Transverse colon (tissue), 4 donors: ENCODE measurements around the gene GHRHR. TPM values are rescaled to one million over a fixed set of nuclear protein-coding genes. Genes with fewer than 3 reads are reported as not detected.

Experiments
- DNase-seq: peaks from one replicate; pipeline ENCODE4 v3.0.0-alpha.2; 2019
- H3K27ac ChIP-seq, 4 donors: fragments of 200-600 bp; sonication (generic); 2 replicates each; pipeline ENCODE4 v1.5.1; 2016 to 2018; ENCODE audit warnings: inconsistent platforms in 4 of 4
- H3K27me3 ChIP-seq: fragments of 200-600 bp; sonication (generic); 2 replicates; pipeline ENCODE4 v1.5.1; 2017; ENCODE audit warnings: inconsistent platforms
- H3K36me3 ChIP-seq, 4 donors: fragments of 200-600 bp; sonication (generic); 2 replicates each; pipeline ENCODE4 v1.5.1; 2017 to 2019; ENCODE audit warnings: inconsistent platforms in 4 of 4
- H3K4me1 ChIP-seq, 4 donors: fragments of 200-600 bp; sonication (generic); 2 replicates each; pipeline ENCODE4 v1.5.1; 2017 to 2020; ENCODE audit warnings: inconsistent platforms in 4 of 4
- H3K4me3 ChIP-seq, 4 donors: fragments of 200-600 bp; sonication (generic); 1 replicate in 1 of 4; 2 replicates in 3 of 4; pipeline versions ENCODE4 v1.5.1 to v1.6.1; 2017 to 2019; ENCODE audit warnings: inconsistent platforms in 4 of 4
- H3K9me3 ChIP-seq, 2 donors: fragments of 200-600 bp; sonication (generic); 2 replicates each; pipeline ENCODE4 v1.5.1; 2017 to 2019; ENCODE audit warnings: inconsistent platforms in 2 of 2
- EP300 ChIP-seq: sonication (generic); formaldehyde crosslinking; IDR thresholded peaks from one replicate; pipeline ENCODE4 v1.6.1; 2017; ENCODE audit warnings: antibody characterized with exemption, low read depth
- POLR2A ChIP-seq: fragments of 450-650 bp; IDR thresholded peaks from one replicate; pipeline ENCODE4 v1.6.1; 2016; ENCODE audit warnings: antibody characterized with exemption, mild to moderate bottlenecking, moderate library complexity
- POLR2AphosphoS5 ChIP-seq, 3 donors: sonication (generic); formaldehyde crosslinking; IDR thresholded peaks; one replicate each; pipeline ENCODE4 v1.6.1; 2016; ENCODE audit warnings: antibody characterized with exemption in 3 of 3
- WGBS, 2 donors: methylation state at CpG; one replicate each; pipeline ENCODE4 v1.1.5; 2018; ENCODE audit warnings: low coverage in 1 of 2; 5-methylcytosine and 5-hydroxymethylcytosine counted together
- in situ Hi-C, 4 donors: fragments of 200-750 bp; cut with MboI; loops; one replicate each; pipeline versions ENCODE4 v1.15.0 to v1.15.1; 2017; ENCODE audit warnings: low sequenced_read_pairs in 3 of 4, low pct_ligation_motif_present in 1 of 4, low pct_unique_long_range_greater_than_20kb in 1 of 4
- intact Hi-C: fragments of 100-400 bp; cut with DNase I; formaldehyde crosslinking; loops from one replicate; pipeline ENCODE4 v1.15.1; 2023; ENCODE audit warnings: low total_unique reads
- total RNA-seq, 4 donors: library from RNA; depleted of rRNA; stranded (reverse); fragments of >200 nt; gene quantifications; one replicate each; pipeline ENCODE4 v1.1.0, GENCODE V29; 2016
- TF ChIP-seq, protein P1 (sequence below), 5 experiments: fragments of 200-600 bp in 3 of 5; fragments of 450-650 bp in 2 of 5; sonication (generic) in 3 of 5; IDR thresholded peaks; 1 replicate in 2 of 5; 2 replicates in 3 of 5; pipeline ENCODE4 v1.5.1; 2016 to 2017; ENCODE audit warnings: antibody characterized with exemption in 5 of 5, inconsistent platforms in 3 of 5, mild to moderate bottlenecking in 2 of 5, moderate library complexity in 1 of 5

The GHRHR gene
- total RNA-seq, 4 donors from 2014 or later: not detected

DNA sequence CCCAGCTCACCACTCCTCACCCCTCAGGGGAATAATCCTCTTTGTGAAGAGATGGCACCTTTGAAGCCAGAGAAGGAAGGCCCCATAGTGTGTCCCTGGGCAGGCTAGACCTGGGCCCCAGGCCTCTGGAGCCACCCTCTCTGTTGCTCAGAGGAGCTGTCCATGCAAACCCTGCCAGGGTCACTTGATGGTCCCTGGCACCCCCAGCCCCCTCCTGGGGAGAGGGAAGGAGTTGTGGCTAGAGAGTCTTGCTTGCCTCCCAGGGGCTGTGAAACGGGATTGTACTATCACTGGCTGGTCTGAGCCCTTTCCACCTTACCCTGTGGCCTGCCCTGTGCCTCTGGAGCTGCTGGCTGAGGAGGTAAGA is 5.8 kb downstream of the GHRHR start:
- Histone ChIP-seq H3K4me3 (no peak overlapping the region), H3K27ac (no peak overlapping the region), H3K27me3 (no peaks in the 10 kb centered on the region), H3K36me3 (no peaks in the 10 kb centered on the region), H3K4me1 (peaks cover 0 to 2% (median under 1%) of the 10 kb centered on the region in 4 donors), H3K9me3 (no peaks in the 10 kb centered on the region)
- no peak for TF ChIP-seq POLR2AphosphoS5 (IDR thresholded peaks at IDR 0.05)
- TF ChIP-seq, protein P1, sequence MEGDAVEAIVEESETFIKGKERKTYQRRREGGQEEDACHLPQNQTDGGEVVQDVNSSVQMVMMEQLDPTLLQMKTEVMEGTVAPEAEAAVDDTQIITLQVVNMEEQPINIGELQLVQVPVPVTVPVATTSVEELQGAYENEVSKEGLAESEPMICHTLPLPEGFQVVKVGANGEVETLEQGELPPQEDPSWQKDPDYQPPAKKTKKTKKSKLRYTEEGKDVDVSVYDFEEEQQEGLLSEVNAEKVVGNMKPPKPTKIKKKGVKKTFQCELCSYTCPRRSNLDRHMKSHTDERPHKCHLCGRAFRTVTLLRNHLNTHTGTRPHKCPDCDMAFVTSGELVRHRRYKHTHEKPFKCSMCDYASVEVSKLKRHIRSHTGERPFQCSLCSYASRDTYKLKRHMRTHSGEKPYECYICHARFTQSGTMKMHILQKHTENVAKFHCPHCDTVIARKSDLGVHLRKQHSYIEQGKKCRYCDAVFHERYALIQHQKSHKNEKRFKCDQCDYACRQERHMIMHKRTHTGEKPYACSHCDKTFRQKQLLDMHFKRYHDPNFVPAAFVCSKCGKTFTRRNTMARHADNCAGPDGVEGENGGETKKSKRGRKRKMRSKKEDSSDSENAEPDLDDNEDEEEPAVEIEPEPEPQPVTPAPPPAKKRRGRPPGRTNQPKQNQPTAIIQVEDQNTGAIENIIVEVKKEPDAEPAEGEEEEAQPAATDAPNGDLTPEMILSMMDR (IDR thresholded peaks at IDR 0.05): no peak
- TF ChIP-seq EP300: no peak
- no peak for TF ChIP-seq POLR2A
- 75% methylated on average over 1 of the region's 1 CpG; no CpG with 5 or more reads in 1 of the 2 donors for WGBS, 2 donors
- DNase-seq: no peak
- intact Hi-C loops (no loop called here), in situ Hi-C loops (no loop called here)

DNA sequence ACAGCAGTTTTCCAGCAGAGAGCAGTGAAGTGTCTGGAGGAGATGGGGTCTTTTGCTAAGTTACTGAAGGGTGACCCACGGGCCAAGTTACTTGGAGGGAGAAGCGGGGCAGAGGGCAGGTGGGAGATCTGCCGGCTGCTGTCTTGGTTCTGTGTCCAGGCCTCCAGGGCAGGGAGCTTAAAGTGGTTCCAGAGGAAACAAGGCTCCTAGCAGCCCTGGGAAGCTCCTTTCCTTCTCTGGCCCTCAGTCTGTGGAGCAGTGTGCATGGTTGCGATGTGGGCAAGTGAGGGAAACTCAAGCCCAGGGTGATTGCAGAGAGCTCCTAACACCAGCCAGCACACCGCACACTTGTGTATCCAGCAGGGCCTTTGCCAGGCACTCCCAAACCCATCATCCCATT is 6.3 kb downstream of the GHRHR start:
- intact Hi-C loops: no loop called here
- Histone ChIP-seq H3K27me3 (no peaks in the 10 kb centered on the region), H3K4me1 (peaks cover 0 to 7% (median 3%) of the 10 kb centered on the region in 4 donors), H3K9me3 (no peaks in the 10 kb centered on the region), H3K36me3 (no peaks in the 10 kb centered on the region), H3K27ac (no peak overlapping the region), H3K4me3 (no peak overlapping the region)
- 93% methylated on average over 5 of the region's 5 CpGs; no CpG with 5 or more reads in 1 of the 2 donors for WGBS, 2 donors
- TF ChIP-seq POLR2AphosphoS5 (IDR thresholded peaks at IDR 0.05) (no peak), POLR2A (no peak), EP300 (no peak)
- no peak for DNase-seq
- in situ Hi-C loops: loop anchor here in 1 of 4 donors (10.0 kb wide), 1 partner anchor 165 kb away; no protein-coding TSS in a partner anchor

DNA sequence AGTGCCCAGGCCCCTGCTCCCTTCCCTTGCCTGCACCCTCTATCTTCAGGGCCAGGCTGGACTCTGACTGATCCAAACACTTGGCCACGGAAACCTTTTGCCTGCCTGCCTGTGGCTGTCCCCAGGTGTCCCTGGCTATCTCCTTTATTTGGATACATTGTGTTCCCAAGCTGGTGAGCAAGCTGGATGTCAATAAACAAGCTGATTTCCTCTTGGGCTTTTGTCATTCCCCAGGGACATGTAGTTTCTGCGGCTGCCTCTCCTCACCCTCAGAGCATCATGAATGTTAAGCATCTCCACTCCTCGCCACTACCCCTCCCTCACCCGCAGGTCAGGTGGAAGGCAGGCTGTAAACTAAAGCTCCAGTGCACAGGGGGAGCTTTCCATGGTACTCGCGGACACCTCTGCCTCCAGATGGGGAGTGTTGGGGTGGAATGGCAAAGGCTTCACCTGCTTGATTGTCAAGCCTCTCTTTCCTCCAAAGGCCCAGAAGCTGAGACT is 6.9 kb downstream of the GHRHR start:
- intact Hi-C loops: no loop called here
- WGBS, 2 donors: 41 to 47% methylated on average over 2 to 6 of the region's 6 CpGs
- peaks cover 0 to 8% (median 4%) of the 10 kb centered on the region in 4 donors for H3K4me1 ChIP-seq
- no peak overlapping the region for H3K27ac ChIP-seq
- in situ Hi-C loops: loop anchor here in 1 of 4 donors (10.0 kb wide), 1 partner anchor 166 kb away; no protein-coding TSS in a partner anchor
- no peaks in the 10 kb centered on the region for H3K9me3 ChIP-seq
- H3K36me3 ChIP-seq: no peaks in the 10 kb centered on the region
- no peak overlapping the region for H3K4me3 ChIP-seq
- H3K27me3 ChIP-seq: no peaks in the 10 kb centered on the region
- no peak for DNase-seq
- TF ChIP-seq EP300: no peak
- TF ChIP-seq, protein P1 (IDR thresholded peaks at IDR 0.05): no peak
- TF ChIP-seq POLR2AphosphoS5 (IDR thresholded peaks at IDR 0.05): no peak

DNA sequence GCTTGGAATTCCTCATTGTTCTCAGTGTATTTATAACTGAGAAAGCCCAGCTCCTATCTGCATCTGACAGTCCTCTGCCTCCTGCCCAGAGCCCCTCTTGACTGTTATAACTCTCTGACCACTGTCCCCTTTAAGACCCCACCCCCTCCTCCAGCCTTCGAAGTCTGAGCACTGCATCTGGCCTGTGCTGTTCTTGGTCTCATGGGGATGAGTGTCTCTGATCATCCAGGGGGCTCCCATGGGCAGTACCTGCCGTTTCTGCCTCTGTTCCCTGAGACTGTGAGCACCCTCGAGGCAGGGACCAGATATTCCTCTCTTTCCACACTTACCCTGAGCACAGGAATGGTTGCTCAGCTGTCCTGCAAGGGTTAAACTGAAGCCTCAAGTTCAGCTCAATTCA is 7.7 kb downstream of the GHRHR start:
- Histone ChIP-seq H3K4me3 (no peak overlapping the region), H3K9me3 (no peaks in the 10 kb centered on the region), H3K27ac (no peak overlapping the region), H3K36me3 (no peaks in the 10 kb centered on the region), H3K4me1 (peaks cover 0 to 8% (median 4%) of the 10 kb centered on the region in 4 donors), H3K27me3 (no peaks in the 10 kb centered on the region)
- intact Hi-C loops: no loop called here
- in situ Hi-C loops: loop anchor here in 1 of 4 donors (10.0 kb wide), 1 partner anchor 167 kb away; no protein-coding TSS in a partner anchor
- no peak for DNase-seq
- 20 to 61% methylated on average over 1 to 3 of the region's 3 CpGs for WGBS, 2 donors
- TF ChIP-seq EP300 (no peak), POLR2AphosphoS5 (IDR thresholded peaks at IDR 0.05) (no peak), POLR2A (no peak)
- TF ChIP-seq, protein P1 (IDR thresholded peaks at IDR 0.05): no peak
